ENCODE measurements around the gene MCC.

- TF ChIP-seq POLR2A (IDR thresholded peaks at IDR 0.05) (no peak), CTCF (IDR thresholded peaks at IDR 0.05) (no peak), EP300 (IDR thresholded peaks at IDR 0.05) (no peak)
Measured at GRCh38 chr5:113230711-113231652, 257.3 kb downstream of the MCC start.

Data from ovary (tissue), 3 donors.